ACC112 (cell line): Measurements from ENCODE around the gene HSPBAP1.

ENCODE experiments used
- H2AFZ ChIP-seq: fragments of 200-600 bp; sonication (generic); one replicate; pipeline ENCODE4 v1.6.0; 2017; ENCODE audit warnings: antibody characterized with exemption, low read length; ENCODE audit not compliant: unreplicated experiment
- H3K27ac ChIP-seq: fragments of 200-600 bp; sonication (generic); 2 replicates; pipeline ENCODE4 v1.5.1; 2014; ENCODE audit warnings: low read depth, mild to moderate bottlenecking, antibody characterized with exemption, low read length, moderate library complexity
- H3K27me3 ChIP-seq: fragments of 200-600 bp; sonication (generic); 2 replicates; pipeline ENCODE4 v1.6.1; 2014; ENCODE audit warnings: mild to moderate bottlenecking, antibody characterized with exemption, low read length, moderate library complexity, mixed read lengths; ENCODE audit not compliant: insufficient read depth
- H3K36me3 ChIP-seq: fragments of 200-600 bp; sonication (generic); 2 replicates; pipeline ENCODE4 v1.6.1; 2016; ENCODE audit warnings: mild to moderate bottlenecking, antibody characterized with exemption, low read length, moderate library complexity, mixed read lengths; ENCODE audit not compliant: insufficient read depth
- H3K4me1 ChIP-seq: fragments of 200-600 bp; sonication (generic); one replicate; pipeline ENCODE4 v1.6.1; 2016; ENCODE audit warnings: low read length, mixed read lengths; ENCODE audit not compliant: insufficient read depth, unreplicated experiment, control insufficient read depth
- H3K4me3 ChIP-seq: fragments of 200-600 bp; sonication (generic); 2 replicates; pipeline ENCODE4 v1.5.1; 2014; ENCODE audit warnings: mild to moderate bottlenecking, low read depth, low read length
- H3K79me2 ChIP-seq: fragments of 200-600 bp; sonication (generic); one replicate; pipeline ENCODE4 v1.6.0; 2016; ENCODE audit warnings: low read length; ENCODE audit not compliant: control insufficient read depth, unreplicated experiment, insufficient read depth

The HSPBAP1 gene

DNA sequence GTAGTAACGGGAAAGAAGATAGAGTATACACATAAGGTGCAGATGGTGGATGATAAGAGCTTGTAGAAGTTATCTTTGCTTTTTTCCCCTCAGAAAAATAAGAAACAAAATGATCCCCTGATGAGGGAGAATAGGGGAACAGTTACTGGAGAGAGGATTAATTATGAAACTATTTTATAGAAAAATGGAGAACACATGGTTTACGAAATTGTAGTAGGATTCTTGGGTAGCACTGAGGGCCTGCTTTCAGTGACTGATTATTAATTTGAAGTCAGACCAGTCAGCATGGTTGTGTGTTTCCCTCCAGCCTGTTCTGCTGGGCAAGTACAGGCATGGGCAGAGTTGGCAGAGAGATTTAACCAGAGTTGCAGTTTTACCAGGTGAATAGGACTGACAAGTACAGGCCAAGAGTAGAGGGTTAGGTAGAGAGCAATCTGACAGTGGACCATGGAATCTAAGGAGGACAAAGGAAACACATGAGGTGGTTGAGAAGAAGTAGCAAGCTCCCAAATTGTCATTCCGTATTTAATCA, 7.1 kb upstream of the HSPBAP1 start:
- Histone ChIP-seq H3K27me3 (no peaks in the 10 kb centered on the region), H2AFZ (no peak overlapping the region), H3K27ac (no peak overlapping the region), H3K4me3 (no peak overlapping the region), H3K4me1 (peaks cover 9% of the 10 kb centered on the region), H3K36me3 (no peaks in the 10 kb centered on the region), H3K79me2 (peaks cover 8% of the 10 kb centered on the region)

DNA sequence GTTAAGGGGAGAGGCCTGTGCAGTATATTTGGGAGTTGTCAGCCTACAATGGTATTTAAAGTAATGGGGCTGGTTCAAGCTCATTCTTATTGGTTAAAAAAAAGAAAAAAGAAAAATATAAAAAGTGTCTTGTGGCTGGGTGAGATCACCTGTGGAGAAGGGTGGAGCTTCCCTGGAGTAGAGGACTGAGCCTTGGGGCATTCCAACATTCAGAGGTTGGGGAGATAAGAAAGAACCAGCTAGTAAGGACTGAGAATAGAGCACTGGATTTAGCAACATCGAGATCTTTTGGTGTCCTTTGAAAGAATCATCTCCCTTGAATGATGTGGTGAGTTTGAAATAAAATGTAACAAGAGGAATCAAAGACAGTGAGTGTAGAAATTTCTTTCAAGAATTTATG, 6.4 kb upstream of the HSPBAP1 start:
- H3K27ac ChIP-seq = no peak overlapping the region
- H2AFZ ChIP-seq = no peak overlapping the region
- H3K27me3 ChIP-seq = no peaks in the 10 kb centered on the region
- peaks cover 11% of the 10 kb centered on the region for H3K4me1 ChIP-seq
- peaks cover 11% of the 10 kb centered on the region for H3K79me2 ChIP-seq
- no peak overlapping the region for H3K4me3 ChIP-seq
- H3K36me3 ChIP-seq = no peaks in the 10 kb centered on the region

DNA sequence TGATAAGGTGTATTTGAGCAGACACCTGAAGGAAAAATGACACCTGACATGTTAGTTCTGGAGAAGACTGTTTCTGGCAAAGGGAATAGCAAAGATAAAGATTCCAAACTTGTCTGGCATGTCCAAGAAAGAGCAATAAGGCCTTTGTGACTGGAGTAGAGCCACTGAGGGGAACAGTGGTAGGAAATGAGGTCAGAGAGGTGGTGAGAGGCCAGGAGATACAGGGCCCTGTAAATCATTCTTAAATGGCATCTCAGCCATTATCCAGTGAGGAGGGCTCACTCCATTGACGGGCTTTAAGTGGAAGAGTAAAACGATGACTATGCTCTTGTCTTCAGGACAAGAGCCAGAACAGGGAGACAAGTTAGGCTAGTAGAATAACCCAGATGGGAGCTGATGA, 5.7 kb upstream of the HSPBAP1 start:
- Histone ChIP-seq H3K27me3 (no peaks in the 10 kb centered on the region), H2AFZ (no peak overlapping the region), H3K36me3 (no peaks in the 10 kb centered on the region), H3K27ac (no peak overlapping the region), H3K4me1 (peaks cover 11% of the 10 kb centered on the region), H3K4me3 (no peak overlapping the region), H3K79me2 (peaks cover 11% of the 10 kb centered on the region)

DNA sequence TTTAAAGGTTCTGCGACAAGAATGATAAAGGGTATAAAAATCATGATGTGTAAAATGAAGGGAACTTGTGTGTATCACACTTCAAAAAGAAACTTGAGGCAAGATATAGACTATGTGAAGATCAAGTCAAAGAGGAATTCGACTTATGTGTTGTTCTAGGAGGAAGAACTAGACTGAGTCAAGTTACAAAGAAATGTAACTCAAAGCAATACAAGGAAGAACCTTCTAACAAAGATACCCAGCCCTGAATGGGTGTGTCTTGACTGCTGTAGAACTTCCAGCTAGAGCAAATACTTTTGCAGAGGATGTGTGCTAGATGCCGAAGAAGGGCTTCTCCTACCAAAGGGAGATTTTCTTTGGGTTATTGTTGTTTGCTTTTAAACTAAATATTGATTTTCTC, 3.7 kb upstream of the HSPBAP1 start:
- Histone ChIP-seq H3K36me3 (no peaks in the 10 kb centered on the region), H3K27me3 (no peaks in the 10 kb centered on the region), H3K4me3 (no peak overlapping the region), H3K4me1 (peaks cover 11% of the 10 kb centered on the region), H3K79me2 (peaks cover 11% of the 10 kb centered on the region), H2AFZ (no peak overlapping the region), H3K27ac (no peak overlapping the region)

DNA sequence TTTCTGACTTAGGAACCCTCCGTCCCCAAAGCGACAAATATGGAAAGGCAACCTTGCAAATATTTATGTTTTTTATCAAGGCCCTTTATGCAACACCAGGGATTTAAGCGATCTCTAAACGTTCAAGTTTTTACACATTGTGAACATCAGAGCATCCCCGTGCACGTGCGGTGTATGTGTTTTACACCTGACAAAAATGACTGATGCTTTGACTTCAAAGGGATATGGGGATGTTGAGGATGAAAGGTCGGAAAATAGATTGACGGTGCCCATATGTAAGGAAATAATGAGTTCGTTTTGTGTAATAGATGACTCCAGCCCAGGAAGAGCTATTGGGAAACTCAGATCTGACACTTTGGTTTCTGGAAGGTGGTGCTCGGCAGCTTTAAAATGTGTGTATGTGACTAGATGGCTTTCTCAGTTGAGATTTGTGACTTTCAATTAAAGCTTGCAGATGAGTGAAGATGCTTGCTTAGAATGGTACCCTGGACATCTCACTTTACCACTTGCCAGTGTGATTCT, 2.1 kb upstream of the HSPBAP1 start:
- Histone ChIP-seq H3K79me2 (peaks cover 17% of the 10 kb centered on the region), H3K27me3 (no peaks in the 10 kb centered on the region), H2AFZ (peak overlapping the region; percentile 89), H3K4me3 (peak overlapping the region; percentile 82), H3K4me1 (peaks cover 11% of the 10 kb centered on the region), H3K36me3 (no peaks in the 10 kb centered on the region), H3K27ac (peak overlapping the region; percentile 93; the same call in 1 of the 2 replicates)

DNA sequence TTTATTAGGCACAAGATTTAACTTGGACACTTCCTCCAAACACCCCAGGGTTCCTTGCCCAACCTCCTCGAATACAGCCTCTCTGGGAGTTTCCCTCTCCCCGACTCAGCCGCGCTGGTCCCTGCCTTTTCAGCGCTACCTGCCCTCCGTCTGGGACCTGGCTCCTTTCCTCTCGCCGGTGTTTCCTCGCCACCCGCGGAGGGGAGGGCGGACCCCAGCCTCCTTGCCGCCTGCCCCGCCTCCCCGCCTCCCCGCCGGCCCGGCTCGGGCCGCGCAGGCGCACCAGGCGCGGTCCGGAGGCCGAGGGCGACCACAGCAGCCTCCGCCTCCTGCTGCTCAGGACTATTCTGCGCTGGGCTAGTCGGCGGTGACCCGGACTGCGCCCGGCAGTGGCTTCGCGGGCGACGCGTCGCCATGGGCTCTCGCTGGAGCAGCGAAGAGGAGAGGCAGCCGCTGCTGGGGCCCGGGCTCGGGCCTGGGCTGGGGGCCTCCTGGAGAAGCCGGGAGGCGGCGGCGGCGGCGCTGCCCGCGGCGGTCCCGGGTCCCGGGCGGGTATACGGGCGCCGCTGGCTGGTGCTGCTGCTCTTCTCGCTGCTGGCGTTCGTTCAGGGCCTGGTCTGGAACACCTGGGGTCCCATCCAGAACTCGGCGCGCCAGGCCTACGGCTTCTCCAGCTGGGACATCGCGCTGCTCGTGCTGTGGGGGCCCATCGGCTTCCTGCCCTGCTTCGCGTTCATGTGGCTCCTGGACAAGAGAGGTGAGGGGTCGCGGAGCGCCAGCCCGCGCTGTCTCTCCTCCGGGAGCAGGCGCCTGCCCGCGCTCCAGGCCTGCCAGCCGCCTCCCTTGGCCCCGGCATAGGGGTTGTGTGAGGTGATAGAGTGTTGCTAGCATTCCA, 1.4 kb upstream of the HSPBAP1 start, which contains the start of gene SLC49A4:
SLC49A4 (plus strand) TSS at position 291 of the 895 bp plus-strand sequence; CDS start at position 415, 124 bp downstream.
- peaks cover 17% of the 10 kb centered on the region for H3K79me2 ChIP-seq
- H3K4me1 ChIP-seq = peaks cover 11% of the 10 kb centered on the region
- no peaks in the 10 kb centered on the region for H3K27me3 ChIP-seq
- H2AFZ ChIP-seq = peak within 1 kb of the TSS; percentile 89
- no peaks in the 10 kb centered on the region for H3K36me3 ChIP-seq
- peak within 1 kb of the TSS; percentile 82 for H3K4me3 ChIP-seq
- H3K27ac ChIP-seq = peak within 1 kb of the TSS; percentile 93

DNA sequence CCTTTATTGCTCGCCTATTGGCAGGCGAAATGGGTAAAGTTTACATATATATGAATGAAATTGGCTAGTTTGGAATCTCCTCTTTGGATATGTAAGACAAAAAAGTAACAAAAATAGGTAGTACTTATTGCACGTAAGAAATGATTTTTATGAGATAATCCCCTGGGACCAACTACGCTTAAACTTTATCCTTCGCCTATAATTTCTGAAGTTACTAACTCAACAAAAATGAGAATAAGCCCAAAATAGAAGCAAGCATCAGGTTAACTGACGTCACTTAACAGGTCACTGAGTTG, 800 bp upstream of the HSPBAP1 start:
- Histone ChIP-seq H2AFZ (peak overlapping the region; percentile 89), H3K4me3 (peak overlapping the region; percentile 82), H3K4me1 (peaks cover 11% of the 10 kb centered on the region), H3K36me3 (no peaks in the 10 kb centered on the region), H3K79me2 (peaks cover 17% of the 10 kb centered on the region), H3K27me3 (no peaks in the 10 kb centered on the region), H3K27ac (peak overlapping the region; percentile 93)

DNA sequence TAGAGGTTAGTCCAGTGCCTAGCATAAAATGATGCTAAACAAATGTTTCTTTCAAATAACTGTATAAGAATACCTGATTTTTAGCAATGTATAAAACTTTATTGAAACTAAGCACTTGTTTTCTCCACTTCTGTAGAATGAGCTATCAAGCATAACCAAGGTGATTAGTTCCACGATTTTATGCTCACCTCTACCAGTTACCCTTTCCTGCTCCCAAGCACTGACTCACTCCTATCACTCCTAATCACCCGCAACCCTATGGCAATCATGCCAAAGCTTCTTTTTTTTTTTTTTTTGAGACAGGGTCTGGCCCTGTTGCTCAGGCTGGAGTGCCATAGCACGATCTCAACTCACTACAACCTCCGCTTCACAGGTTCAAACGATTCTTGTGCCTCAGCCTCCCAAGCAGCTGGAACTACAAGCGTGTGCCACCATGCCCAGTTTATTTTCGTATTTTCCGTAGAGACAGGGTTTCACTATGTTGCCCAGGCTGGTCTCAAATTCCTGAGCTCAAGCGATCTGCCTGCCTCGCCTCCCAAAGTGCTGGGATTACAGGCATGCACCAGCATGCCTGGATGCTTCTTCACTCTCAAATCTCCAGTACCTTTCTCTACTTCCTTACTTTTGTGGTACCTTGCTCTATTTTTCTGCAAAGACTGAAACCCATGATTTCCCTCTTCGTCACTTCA, 3.9 kb downstream of the HSPBAP1 start:
- peaks cover 10% of the 10 kb centered on the region for H3K79me2 ChIP-seq
- no peak overlapping the region for H3K4me3 ChIP-seq
- H3K4me1 ChIP-seq = peaks cover 16% of the 10 kb centered on the region
- no peaks in the 10 kb centered on the region for H3K36me3 ChIP-seq
- H2AFZ ChIP-seq = no peak overlapping the region
- no peak overlapping the region for H3K27ac ChIP-seq
- no peaks in the 10 kb centered on the region for H3K27me3 ChIP-seq

DNA sequence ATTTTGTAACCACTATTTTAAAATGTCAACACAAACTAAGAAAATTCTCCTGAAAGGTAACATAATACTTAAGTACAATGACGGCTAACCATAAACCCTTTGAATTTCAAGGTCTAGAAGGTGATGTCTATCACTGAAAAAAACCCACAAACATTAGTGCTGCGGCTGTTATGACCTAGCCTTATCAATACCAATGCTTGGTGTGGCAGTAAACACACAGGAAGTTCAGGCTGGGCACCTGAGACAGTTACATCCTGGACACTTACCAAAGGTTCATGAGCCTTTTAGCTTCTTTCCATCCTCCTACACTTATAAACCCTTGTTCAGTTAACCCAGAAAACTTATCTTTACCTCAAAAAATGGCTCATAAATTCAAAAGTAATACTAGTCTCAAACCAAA, 5.8 kb downstream of the HSPBAP1 start:
- Histone ChIP-seq H3K4me3 (no peak overlapping the region), H3K79me2 (peaks cover 10% of the 10 kb centered on the region), H3K4me1 (peaks cover 24% of the 10 kb centered on the region), H3K36me3 (0 out of 2 replicates have a peak, but pooled peaks cover under 1% of the 10 kb centered on the region), H3K27me3 (no peaks in the 10 kb centered on the region), H3K27ac (no peak overlapping the region), H2AFZ (no peak overlapping the region)

DNA sequence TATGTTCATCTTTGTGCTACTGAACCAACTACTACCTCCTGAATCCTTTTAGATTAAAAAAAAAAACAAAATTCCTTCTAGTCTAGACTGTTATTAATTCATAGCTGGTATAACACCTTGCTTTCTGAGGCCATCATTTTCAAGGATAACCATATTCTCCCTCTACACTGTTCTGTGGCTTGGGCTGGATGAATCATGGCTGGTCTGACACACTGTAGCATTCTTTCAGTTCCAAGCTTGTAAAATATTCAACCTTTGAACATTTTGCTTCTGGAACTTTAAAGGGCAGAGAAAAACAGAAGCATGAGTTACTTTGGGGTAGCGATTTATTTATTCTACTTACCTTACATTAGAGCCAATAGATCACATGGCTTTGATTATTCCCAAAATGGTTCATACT, 7.6 kb downstream of the HSPBAP1 start:
- 0 out of 2 replicates have a peak, but pooled peaks cover 2% of the 10 kb centered on the region for H3K36me3 ChIP-seq
- peaks cover 4% of the 10 kb centered on the region for H3K79me2 ChIP-seq
- 0 out of 2 replicates have a peak overlapping the region, but pooled peaks have one; percentile 15 for H3K27ac ChIP-seq
- H3K4me1 ChIP-seq = peaks cover 24% of the 10 kb centered on the region
- no peaks in the 10 kb centered on the region for H3K27me3 ChIP-seq
- no peak overlapping the region for H2AFZ ChIP-seq
- no peak overlapping the region for H3K4me3 ChIP-seq
